Jurkat, Clone E6-1 (cell line): ENCODE results near the gene KAT6B.
"Not testable (repeated sequence)": the region's sequence is repeated elsewhere in the genome, so short reads cannot be mapped to it uniquely, and the experiment has no call there.

ENCODE experiments used
- DNase-seq: peaks from one replicate; pipeline ENCODE4 v3.0.0-alpha.2; 2011; ENCODE audit warnings: low read depth, low spot score
- H3K4me3 ChIP-seq: 2 replicates; pipeline ENCODE4 v1.5.1; 2011; ENCODE audit warnings: mild to moderate bottlenecking, low read length, control low read depth, moderate library complexity

The KAT6B gene

GRCh38 chr10:75037171-75038153 is 211.1 kb downstream of the KAT6B start:
- no peak overlapping the region for H3K4me3 ChIP-seq
- DNase-seq = no peak

- DNase-seq = no peak
Measured at GRCh38 chr10:75038335-75038734, 211.9 kb downstream of the KAT6B start.

GRCh38 chr10:75040576-75040975 is 214.2 kb downstream of the KAT6B start:
- H3K4me3 ChIP-seq = no peak overlapping the region
- no peak for DNase-seq

More at GRCh38 chr10:75038335-75038734, 211.9 kb downstream of the KAT6B start:
- no peak overlapping the region for H3K4me3 ChIP-seq

GRCh38 chr10:75042292-75042974 is 216.0 kb downstream of the KAT6B start:
- H3K4me3 ChIP-seq = no peak overlapping the region
- DNase-seq = no peak

GRCh38 chr10:75043256-75044131 is 217.1 kb downstream of the KAT6B start:
- no peak for DNase-seq
- H3K4me3 ChIP-seq = no peak overlapping the region

GRCh38 chr10:75048669-75049098 is 222.3 kb downstream of the KAT6B start:
- no peak overlapping the region for H3K4me3 ChIP-seq
- DNase-seq = no peak

GRCh38 chr10:75049316-75050148 is 223.1 kb downstream of the KAT6B start:
- DNase-seq = no peak

GRCh38 chr10:75050149-75050919 is 223.9 kb downstream of the KAT6B start:
- no peak for DNase-seq
- no peak overlapping the region for H3K4me3 ChIP-seq

More at GRCh38 chr10:75049316-75050148, 223.1 kb downstream of the KAT6B start:
- no peak overlapping the region for H3K4me3 ChIP-seq

GRCh38 chr10:75051308-75051707 is 224.9 kb downstream of the KAT6B start:
- no peak overlapping the region for H3K4me3 ChIP-seq
- DNase-seq = no peak

GRCh38 chr10:75055896-75056406 is 229.6 kb downstream of the KAT6B start:
- H3K4me3 ChIP-seq, DNase-seq: not testable (repeated sequence)

- DNase-seq = no peak
- no peak overlapping the region for H3K4me3 ChIP-seq
Measured at GRCh38 chr10:75057680-75058079, 231.3 kb downstream of the KAT6B start.

- DNase-seq = no peak
- no peak overlapping the region for H3K4me3 ChIP-seq
Measured at GRCh38 chr10:75058161-75058560, 231.8 kb downstream of the KAT6B start.

- no peak overlapping the region for H3K4me3 ChIP-seq
- DNase-seq = no peak
Measured at GRCh38 chr10:75061709-75062505, 235.5 kb downstream of the KAT6B start.

GRCh38 chr10:75062506-75063299 is 236.3 kb downstream of the KAT6B start:
- H3K4me3 ChIP-seq = no peak overlapping the region
- DNase-seq = no peak

GRCh38 chr10:75063461-75064230 is 237.2 kb downstream of the KAT6B start:
- no peak for DNase-seq
- H3K4me3 ChIP-seq = no peak overlapping the region
